Measurements from ENCODE around the gene ENO4.

ENO4 gene

GRCh38 chr10:116918583-116918982 is 69.3 kb downstream of the ENO4 start:
- TF ChIP-seq CTCF (conservative IDR thresholded peaks at IDR 0.05; ENCODE audit: low read depth, low read length): no peak
- no peak overlapping the region for H3K4me3 ChIP-seq (ENCODE audit: low read depth, low read length)
- no peak for DNase-seq (ENCODE audit: low read depth)

- TF ChIP-seq CTCF (conservative IDR thresholded peaks at IDR 0.05; ENCODE audit: low read depth, low read length): no peak
- H3K4me3 ChIP-seq (ENCODE audit: low read depth, low read length): no peak overlapping the region
- DNase-seq (ENCODE audit: low read depth): no peak
These were observed 69.9 kb downstream of the ENO4 start for GRCh38 chr10:116919164-116919563.

DNA sequence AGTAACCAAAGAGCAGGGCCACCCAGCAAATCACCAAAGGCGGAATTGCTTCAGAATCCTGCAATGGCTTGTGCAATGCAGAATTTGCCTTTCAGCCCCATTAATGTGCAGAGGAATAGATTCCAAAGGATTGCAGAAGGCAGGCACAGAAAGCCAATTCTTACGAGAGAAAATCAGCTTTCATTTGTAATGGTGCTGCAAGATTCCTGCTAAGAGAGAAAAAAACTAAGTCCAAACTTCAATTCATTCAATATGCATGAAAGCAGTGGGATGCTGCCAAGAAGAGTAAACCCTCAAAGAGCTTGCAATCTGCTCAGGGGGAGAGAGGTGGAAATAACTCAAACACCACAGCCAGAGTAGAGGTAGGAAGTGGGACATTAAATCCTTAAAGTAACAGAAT is 70.4 kb downstream of the ENO4 start:
- no peak overlapping the region for H3K4me3 ChIP-seq (ENCODE audit: low read depth, low read length)
- DNase-seq (ENCODE audit: low read depth): no peak
- no peak for TF ChIP-seq CTCF (conservative IDR thresholded peaks at IDR 0.05; ENCODE audit: low read depth, low read length)

- H3K4me3 ChIP-seq (ENCODE audit: low read depth, low read length): no peak overlapping the region
- no peak for TF ChIP-seq CTCF (conservative IDR thresholded peaks at IDR 0.05; ENCODE audit: low read depth, low read length)
- no peak for DNase-seq (ENCODE audit: low read depth)
These were observed 75.8 kb downstream of the ENO4 start for GRCh38 chr10:116925056-116925455.

DNA sequence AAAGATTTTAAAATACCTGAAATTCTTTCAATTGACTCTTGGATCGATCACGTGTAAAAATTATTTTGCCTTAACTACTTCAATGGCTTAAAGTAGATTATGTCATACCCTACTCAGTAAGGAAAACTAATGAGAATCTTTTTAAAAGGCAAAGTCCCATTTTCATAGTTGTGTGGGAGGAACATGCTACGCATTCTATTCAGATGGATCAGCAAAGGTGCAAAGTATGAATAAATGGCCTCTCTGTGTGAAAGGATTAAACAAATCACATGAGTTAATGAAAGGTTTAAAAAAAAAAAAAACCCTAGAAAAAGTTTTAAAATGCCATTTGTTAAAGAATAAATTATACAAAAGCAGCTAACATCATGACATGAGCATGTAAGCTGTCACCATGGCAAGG is 77.1 kb downstream of the ENO4 start:
- TF ChIP-seq CTCF (conservative IDR thresholded peaks at IDR 0.05; ENCODE audit: low read depth, low read length): no peak
- H3K4me3 ChIP-seq (ENCODE audit: low read depth, low read length): no peak overlapping the region
- DNase-seq (ENCODE audit: low read depth): no peak

GRCh38 chr10:116931806-116932205 is 82.5 kb downstream of the ENO4 start:
- no peak for DNase-seq (ENCODE audit: low read depth)
- no peak for TF ChIP-seq CTCF (conservative IDR thresholded peaks at IDR 0.05; ENCODE audit: low read depth, low read length)
- no peak overlapping the region for H3K4me3 ChIP-seq (ENCODE audit: low read depth, low read length)
